ENCODE results near the gene MMAA.

GRCh38 chr4:145690610-145691009 is 71.4 kb downstream of the MMAA start:
- no peak for TF ChIP-seq POLR2A (IDR thresholded peaks at IDR 0.05)
- no peak for TF ChIP-seq CTCF (IDR thresholded peaks at IDR 0.05)
